HT1080 (cell line): ENCODE data around the gene BRAT1. TPM values are rescaled to one million over a fixed set of nuclear protein-coding genes. Genes with fewer than 3 reads are reported as not detected.

Experiments
- DNase-seq: peaks from one replicate; pipeline ENCODE4 v3.0.0-alpha.2; 2015; ENCODE audit warnings: low read depth
- total RNA-seq: library from RNA; depleted of rRNA; stranded (reverse); fragments of >200 nt; shearing (Covaris generic); gene quantifications from 2 replicates; pipeline ENCODE4 v1.2.3, GENCODE V29; 2014

BRAT1 gene
- total RNA-seq, 1 experiment from 2014 or later: 56.2 TPM

- no peak for DNase-seq
Observed at GRCh38 chr7:2585446-2585845, 30.1 kb upstream of the BRAT1 start.

- DNase-seq: no peak
Observed at GRCh38 chr7:2583798-2584580, 28.7 kb upstream of the BRAT1 start.

GRCh38 chr7:2582006-2582735, 26.8 kb upstream of the BRAT1 start:
- no peak for DNase-seq

GRCh38 chr7:2580636-2581035, 25.3 kb upstream of the BRAT1 start:
- DNase-seq: no peak

GRCh38 chr7:2577914-2578680, 22.8 kb upstream of the BRAT1 start:
- no peak for DNase-seq

- no peak for DNase-seq
Observed at GRCh38 chr7:2576742-2577491, 21.6 kb upstream of the BRAT1 start.

- no peak for DNase-seq
Observed at GRCh38 chr7:2575733-2576340, 20.5 kb upstream of the BRAT1 start.

- DNase-seq: no peak
Observed at GRCh38 chr7:2575046-2575732, 19.9 kb upstream of the BRAT1 start.

GRCh38 chr7:2573761-2574160, 18.4 kb upstream of the BRAT1 start:
- DNase-seq: no peak

- DNase-seq: peak; percentile 39
Observed at GRCh38 chr7:2572101-2572842, 16.9 kb upstream of the BRAT1 start.

GRCh38 chr7:2571409-2571808, 16.1 kb upstream of the BRAT1 start:
- DNase-seq: no peak

GRCh38 chr7:2570021-2570420, 14.7 kb upstream of the BRAT1 start:
- DNase-seq: no peak

- no peak for DNase-seq
Observed at GRCh38 chr7:2569421-2569820, 14.1 kb upstream of the BRAT1 start.

- DNase-seq: no peak
Observed at GRCh38 chr7:2568521-2569223, 13.3 kb upstream of the BRAT1 start.

- DNase-seq: no peak
Observed at GRCh38 chr7:2567679-2568278, 12.5 kb upstream of the BRAT1 start.

GRCh38 chr7:2566890-2567678, 11.8 kb upstream of the BRAT1 start:
- no peak for DNase-seq

- no peak for DNase-seq
Observed at GRCh38 chr7:2566348-2566889, 11.1 kb upstream of the BRAT1 start.
